ENCODE data around the gene ELOVL3.
"Not testable (repeated sequence)": the region's sequence is repeated elsewhere in the genome, so short reads cannot be mapped to it uniquely, and the experiment has no call there.

Gene ELOVL3

DNA sequence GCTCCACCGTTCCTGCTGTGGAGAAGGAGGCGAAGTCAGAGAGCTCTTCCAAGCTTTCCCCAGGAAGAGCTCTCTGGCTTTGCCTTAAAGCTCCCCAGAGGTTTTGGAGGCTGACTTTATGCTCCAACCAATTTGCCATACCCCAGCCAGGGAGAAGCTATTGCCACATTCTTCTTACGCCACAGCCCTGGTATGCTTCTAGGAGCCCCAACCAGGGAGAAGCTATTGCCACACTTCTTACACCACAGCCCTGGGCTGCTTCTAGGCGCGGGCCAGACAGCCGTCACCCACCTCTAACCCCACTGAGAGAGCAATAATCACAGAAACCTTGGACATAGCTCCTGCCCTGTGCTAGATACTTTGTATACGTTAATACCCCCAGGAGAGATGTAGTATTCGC, 951 bp downstream of the ELOVL3 start:
- DNase-seq (ENCODE audit: low spot score): no peak

DNA sequence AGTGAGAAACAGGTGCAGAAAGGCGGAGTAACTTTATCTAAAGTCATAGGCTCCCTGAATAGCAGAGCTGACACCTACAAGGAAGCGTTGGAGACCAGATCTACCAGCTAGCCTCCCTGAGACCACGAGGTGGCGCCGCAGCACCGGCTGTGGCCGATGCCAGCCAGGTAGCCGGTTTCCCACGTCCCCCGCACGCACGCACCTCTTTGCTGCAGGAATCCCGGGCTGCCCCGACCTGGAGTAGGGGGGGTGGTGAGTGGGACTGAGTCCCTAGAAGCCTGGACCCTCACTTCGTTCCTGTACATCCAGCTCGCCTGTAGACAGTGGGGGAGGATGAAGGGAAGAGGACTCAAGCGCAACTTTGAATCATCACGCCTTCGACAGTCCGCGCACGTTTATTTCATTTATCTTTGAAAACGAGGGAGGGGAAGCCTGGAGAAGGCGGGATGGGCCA, 3.7 kb downstream of the ELOVL3 start:
- DNase-seq (ENCODE audit: low spot score): peak; percentile 83

GRCh38 chr10:102230264-102230860, 4.3 kb downstream of the ELOVL3 start:
- peak; percentile 45 for DNase-seq (ENCODE audit: low spot score)

DNA sequence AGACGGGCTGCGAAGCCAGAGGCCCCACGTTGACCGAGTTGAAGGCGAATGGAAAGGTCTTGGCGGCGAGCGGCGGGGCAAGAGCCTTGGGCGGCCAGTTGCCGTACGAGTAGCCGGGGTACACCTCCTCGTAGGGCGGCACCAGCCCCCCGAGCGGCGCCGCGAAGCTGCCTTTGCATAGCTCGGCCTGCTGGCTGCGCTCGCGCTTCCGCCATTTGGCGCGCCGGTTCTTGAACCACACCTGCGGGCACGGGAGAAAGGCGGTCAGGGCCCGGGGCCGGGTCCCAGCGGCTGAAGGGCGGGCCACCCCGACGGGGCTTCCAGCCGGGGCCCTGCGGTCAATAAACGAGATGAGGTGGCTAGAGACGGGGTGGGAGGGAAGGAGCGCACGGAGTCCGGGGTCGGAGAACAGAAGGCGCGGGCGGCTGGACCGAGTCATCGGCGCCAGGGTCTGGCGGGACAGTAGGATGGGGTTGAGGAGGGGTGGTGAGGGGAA, 4.8 kb downstream of the ELOVL3 start:
- DNase-seq (ENCODE audit: low spot score): peak; percentile 63

DNA sequence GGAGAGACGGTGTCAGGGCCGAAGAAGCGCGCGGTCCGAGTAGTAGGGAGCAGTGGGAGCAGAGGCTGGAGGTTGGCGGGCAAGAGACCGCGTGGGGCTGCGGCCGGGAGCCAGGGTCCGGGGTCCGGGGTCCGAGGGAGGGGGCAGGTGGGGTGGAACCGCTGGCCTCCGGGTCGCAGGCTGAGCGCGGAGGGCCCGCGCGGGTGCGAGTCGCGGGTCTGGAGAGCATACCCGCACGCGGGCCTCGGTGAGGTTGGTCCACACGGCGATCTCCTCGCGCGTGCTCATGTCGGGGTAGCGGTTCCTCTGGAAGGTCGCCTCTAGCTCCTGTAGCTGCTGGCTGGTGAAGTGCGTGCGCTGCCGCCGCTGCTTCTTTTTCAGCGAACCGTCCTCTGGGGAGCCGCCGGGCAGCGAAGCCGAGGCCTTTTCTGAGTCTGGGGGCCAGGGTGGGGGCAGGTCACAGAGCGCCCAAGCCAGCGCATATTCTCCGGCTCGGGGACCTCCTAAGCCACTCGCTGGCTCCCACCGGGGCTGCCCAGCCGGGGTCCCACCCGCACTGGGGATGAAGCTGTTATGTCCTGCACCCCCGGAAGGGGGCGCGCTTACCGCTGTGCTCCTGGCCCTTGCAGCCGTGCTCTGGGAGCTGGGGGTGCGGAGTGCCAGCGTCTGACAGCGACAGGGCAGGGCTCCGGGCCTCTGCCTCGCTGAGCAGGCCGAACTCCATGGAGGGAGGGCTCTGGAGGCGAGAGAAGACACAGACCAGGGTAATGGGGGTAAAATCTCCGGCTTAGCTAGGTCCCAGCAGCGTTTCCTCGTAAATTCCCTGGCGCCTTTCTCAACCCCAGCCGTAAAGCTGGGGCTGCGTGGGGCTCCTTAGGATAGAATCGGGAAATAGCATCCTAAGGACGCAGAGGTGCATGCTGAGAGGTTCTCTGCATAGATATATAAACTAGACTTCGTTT, 5.5 kb downstream of the ELOVL3 start:
- peak; percentile 86 for DNase-seq (ENCODE audit: low spot score)

GRCh38 chr10:102233997-102234396, 7.9 kb downstream of the ELOVL3 start:
- no peak for DNase-seq (ENCODE audit: low spot score)

DNA sequence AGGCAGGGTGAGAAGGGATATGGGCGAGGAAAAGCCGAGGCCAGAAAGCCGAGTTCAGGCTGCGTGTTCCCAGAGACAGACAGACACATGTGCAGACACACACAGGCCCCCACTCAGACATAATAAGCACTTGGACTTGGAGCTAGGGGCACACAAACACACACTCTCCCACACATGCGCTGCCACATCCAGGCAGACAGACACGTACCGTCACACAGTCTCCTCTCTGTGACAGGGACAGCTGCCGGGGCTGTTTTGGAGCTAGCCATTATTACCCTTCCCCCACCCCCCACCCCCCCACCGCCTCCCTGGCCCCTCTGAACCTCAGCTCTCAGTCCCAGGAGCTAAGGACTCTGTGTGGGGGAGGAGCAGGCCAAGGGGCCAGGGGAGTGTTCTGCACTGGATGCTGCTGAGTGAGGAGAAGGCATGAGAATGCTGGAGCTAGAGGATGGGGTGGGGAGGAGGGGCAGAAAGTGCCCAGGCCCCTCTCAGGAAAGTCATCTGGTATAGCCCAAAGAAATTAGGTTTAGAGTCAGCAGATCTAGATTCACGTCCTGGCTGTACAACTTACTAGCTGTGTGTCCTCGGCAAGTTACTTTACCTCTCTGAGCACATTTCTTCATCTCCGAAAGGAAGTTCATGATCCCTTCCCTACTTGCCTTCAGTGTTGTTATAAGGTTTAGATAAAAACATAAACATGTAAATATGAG, 8.9 kb downstream of the ELOVL3 start:
- DNase-seq (ENCODE audit: low spot score): no peak

DNA sequence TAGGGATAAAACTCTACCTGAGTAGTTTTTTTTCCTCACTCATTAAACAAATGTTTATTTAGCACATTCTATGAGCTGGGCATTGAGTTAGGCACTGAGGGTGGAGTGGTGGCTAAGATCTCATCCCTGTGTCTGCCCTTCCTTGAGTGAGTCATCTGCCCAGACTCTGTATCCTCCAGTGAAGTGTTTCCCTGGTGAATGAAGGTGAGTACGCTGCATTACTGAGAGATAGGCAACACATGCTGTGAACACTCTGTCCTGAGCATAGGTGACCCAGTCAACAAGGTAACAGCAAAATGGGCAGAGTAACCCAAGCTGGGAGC, 9.5 kb downstream of the ELOVL3 start:
- DNase-seq (ENCODE audit: low spot score): no peak

DNA sequence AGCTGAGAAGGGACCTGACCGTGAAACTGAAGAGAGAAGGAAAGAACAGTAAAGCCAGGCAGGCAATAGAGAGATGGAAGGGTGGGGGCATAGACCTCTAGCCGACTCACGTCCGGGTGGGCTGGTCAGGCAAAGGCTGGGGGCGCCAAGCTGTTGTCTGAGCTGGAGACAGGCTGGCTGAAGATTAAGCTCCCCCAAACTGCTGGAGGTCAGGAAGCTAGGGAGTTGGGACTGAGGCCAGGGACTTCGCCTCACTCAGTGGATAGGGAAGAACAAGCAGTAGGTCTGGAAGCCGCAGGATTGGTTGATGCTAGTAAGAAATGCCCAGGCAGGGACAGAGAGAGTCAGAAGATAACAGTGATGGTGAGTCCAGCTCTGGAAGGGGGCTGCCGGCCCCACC, 9.9 kb downstream of the ELOVL3 start:
- DNase-seq (ENCODE audit: low spot score): no peak

DNA sequence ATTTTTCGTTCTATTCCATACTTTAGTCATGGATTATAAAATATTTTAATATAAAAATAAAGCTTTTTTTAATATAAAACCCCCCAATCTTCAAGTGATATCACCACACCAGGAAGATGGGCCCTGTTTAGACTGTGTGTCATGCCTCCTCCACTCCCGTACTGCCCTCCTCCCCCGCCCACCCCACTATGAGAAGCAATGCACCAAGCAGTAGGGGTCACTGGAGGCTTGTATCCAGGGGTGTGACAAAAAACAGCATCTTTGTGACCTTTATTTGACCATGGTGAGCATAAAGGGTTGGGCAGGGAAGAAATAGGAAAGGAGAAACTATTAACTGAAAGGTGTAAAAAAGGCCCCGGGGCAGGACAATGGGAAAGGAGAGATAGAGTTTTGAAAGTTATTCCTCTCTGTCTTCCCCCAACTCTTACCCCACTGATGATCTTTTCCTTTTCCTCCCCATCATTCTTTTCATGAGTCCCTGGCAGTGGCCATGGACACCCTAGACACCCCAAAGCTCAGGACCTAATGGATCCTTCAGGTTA, 11.7 kb downstream of the ELOVL3 start:
- DNase-seq (ENCODE audit: low spot score): no peak

DNA sequence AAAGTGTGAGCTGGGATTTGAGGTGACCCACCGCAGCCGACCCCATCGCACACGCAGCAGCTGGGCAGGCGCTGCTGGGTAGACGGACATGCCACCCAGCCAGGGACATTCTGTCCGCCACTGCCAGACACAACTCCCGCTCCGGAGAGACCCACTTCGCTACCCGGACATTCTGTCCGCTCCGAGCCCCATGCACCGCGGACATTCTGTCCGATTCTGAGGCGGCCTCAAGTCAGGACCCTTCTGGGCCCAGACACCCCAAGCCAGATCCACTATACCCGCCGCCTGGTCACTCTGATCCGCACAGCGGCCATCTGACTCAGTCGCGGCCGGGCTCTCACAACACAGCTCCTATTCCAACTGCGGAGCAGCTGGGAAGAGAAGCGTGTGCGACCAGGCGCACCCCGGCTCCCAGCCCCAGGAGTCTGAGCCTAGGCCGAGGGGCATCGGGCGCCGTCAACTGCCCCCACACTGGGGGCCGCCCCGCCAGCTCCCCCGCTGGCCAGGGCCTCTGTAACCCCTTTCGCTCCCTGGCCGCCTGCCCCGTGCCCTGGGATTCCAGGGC, 14.4 kb downstream of the ELOVL3 start:
- no peak for DNase-seq (ENCODE audit: low spot score)

DNA sequence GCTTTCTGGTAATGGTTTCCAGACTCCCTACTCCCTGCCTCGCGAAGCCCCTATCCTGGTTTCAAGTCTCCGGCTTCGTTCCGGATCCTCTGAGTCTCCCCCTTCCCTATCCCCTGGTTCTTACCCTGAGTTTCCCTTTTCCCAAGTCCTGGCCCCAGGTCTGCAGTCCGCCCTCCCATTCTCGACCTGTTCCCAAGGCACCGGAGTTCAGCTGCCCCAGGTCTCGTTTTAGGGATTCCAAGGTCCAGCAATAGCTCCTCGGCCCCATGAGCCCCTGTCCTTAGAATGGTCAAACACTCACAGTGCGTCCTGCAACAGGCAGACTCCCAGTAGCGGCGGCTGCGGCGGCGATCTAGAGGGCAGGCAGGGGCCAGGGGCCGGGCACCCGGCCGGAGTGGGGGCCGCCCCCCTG, 14.9 kb downstream of the ELOVL3 start:
- DNase-seq (ENCODE audit: low spot score): no peak

DNA sequence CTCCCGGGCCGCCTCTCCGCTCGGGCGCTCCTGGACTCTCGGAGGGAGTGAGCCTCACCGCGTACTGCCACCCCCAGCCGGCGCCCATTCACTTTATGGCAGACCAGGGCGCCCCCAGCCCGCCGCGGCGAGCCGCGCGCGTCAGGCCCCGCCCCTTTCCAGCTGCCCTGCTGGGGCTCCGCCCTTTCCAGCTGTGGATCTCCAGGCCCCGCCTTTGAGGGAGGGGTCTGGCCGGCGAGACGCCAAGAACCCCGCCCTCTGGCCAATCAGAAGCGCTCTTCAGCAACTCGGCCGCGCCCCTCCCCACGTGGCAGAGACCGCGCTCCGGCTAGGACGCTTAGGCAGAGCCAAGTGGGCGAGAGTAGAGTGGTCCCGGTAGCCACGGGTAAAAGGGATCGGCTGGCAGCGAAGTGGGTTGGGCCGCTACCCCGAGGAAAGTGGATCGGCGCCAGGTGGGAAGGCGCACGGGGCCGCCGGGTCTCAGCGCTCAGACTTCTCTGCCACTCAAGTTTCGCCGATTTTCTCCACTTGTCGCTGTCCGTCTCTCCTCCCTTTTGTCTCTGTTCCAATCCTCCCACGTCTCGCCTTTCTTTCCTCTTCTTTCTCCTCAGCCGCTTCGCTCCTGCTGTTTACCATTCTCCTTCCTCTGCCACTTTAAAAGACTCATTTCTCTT, 15.5 kb downstream of the ELOVL3 start, which contains the start of gene PITX3:
Gene PITX3 (minus strand): TSS at position 69 of the 674 bp plus-strand sequence. CDS start 9,432 bp downstream, outside the sequence.
- peak; percentile 97 for DNase-seq (ENCODE audit: low spot score)

DNA sequence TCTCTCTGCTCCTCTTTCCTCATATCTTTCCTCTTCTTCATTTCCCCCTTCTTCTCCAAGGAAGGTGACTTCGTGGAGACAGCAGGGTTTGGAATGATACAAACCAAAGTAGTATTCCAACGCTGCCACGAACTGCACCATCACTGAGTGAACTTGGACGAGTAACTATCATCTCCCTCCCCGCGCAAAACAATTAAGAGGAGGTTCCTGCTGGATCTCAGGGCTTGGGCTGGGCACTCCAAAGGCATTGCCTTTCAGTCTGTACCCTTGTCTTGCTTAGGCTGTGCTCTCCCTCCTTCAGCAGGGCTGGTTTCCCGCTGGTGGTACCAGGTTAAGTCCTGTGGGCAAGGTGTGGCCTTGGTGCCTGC, 16.0 kb downstream of the ELOVL3 start:
- no peak for DNase-seq (ENCODE audit: low spot score)

- DNase-seq (ENCODE audit: low spot score): no peak
Measured at GRCh38 chr10:102243309-102243708, 17.2 kb downstream of the ELOVL3 start.

- peak; percentile 99 for DNase-seq (ENCODE audit: low spot score)
Measured at GRCh38 chr10:102245082-102245931, 19.2 kb downstream of the ELOVL3 start, which contains the start of gene GBF1. TSS of gene GBF1 (plus strand) at chr10:102245532. CDS start at chr10:102258939, 13,407 bp downstream.

GRCh38 chr10:102245932-102246251, 19.8 kb downstream of the ELOVL3 start:
- DNase-seq (ENCODE audit: low spot score): no peak

DNA sequence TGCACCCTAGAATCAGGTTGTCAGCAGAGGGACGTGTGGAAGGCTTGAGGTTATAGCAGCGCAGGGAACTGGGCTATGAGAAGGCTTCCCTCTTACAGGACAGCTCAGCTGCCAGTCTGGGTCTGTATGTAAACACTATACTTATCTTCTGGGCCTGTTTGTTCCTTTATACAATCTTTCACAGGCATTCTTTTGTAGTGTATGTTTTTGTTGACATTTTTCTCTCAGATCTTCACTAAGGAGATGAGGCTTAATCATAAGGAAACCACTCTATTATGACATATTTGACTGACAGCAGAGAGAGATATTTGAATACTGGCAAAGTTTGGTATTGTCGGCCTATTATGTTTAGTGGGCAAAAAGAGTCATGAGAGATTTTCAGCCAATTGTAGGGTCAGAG, 20.2 kb downstream of the ELOVL3 start:
- no peak for DNase-seq (ENCODE audit: low spot score)

- no peak for DNase-seq (ENCODE audit: low spot score)
Measured at GRCh38 chr10:102247734-102248133, 21.6 kb downstream of the ELOVL3 start.

DNA sequence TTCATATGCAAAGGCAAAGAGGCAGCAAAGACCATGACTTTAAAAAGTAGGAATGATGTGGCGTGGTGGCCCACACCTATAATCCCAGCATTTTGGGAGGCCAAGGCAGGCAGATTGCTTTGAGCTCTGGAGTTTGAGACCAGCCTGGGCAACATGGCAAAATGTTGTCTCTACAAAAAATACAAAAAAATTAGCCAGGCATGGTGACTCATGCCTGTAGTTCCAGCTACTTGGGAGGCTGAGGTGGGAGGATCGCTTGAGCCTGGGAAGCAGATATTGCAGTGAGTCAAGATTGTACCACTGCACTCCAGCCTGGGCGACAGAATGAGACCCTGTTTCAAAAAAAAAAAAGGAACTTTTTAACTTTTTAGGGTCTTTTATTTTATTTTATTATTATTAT, 26.4 kb downstream of the ELOVL3 start:
- DNase-seq (ENCODE audit: low spot score): not testable (repeated sequence)
